ENCODE measurements around the gene FAM204A. TPM values are rescaled to one million over a fixed set of nuclear protein-coding genes. Genes with fewer than 3 reads are reported as not detected.

The FAM204A gene
- total and polyA plus RNA-seq, 2 of the 13 experiments (the other 11 are each of a cell fraction or from before 2014, with no cell fraction given) = 9.2 to 61.0 TPM

DNA sequence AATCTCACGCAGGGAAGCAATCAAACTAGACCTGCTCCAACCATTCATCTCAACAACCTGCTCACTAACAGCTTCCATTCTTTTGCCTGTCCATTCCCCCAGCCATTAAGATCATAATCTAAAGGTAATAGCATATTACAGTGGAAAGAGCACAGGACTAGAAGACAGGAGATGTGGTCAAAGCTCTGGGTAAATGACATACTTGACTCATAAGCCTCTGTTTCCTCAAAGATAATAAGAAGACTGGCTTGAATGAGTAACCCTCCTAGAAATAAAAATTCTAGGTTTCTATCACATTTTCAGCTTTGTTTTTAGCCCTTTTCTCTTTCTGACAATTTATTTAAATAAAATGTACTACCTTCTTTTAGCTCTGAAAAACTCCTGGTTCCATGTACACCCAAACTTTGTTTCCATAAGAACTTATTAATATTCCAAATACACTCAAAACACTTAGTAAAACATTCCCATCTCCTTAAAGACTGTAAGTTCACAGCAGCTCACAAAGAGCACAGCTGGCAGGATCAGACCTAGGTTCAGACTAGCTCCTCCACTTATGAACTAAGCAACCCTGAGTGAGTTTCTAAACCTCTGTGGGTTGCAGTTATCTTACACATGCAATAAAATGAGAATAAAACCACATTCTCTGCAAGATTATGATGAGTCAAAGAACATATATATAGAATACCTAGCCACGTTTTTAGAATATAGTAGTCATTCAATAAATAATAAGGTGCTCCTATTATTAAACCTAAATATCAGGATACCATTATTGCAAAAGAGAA lies 11.6 kb downstream of the FAM204A start:
- TF ChIP-seq, protein P1, sequence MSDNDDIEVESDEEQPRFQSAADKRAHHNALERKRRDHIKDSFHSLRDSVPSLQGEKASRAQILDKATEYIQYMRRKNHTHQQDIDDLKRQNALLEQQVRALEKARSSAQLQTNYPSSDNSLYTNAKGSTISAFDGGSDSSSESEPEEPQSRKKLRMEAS (IDR thresholded peaks at IDR 0.05) = no peak
- no peak for TF ChIP-seq ZNF33A (CRISPR knock-in tag; IDR thresholded peaks at IDR 0.05; ENCODE audit: borderline replicate concordance)
- TF ChIP-seq ZBTB7A (CRISPR knock-in tag; IDR thresholded peaks at IDR 0.05) = no peak
- no peak for TF ChIP-seq MAF1 (CRISPR knock-in tag; IDR thresholded peaks at IDR 0.05; ENCODE audit: borderline replicate concordance)
- TF ChIP-seq KLF6 (CRISPR knock-in tag; IDR thresholded peaks at IDR 0.05) = no peak
- TF ChIP-seq, protein P2, sequence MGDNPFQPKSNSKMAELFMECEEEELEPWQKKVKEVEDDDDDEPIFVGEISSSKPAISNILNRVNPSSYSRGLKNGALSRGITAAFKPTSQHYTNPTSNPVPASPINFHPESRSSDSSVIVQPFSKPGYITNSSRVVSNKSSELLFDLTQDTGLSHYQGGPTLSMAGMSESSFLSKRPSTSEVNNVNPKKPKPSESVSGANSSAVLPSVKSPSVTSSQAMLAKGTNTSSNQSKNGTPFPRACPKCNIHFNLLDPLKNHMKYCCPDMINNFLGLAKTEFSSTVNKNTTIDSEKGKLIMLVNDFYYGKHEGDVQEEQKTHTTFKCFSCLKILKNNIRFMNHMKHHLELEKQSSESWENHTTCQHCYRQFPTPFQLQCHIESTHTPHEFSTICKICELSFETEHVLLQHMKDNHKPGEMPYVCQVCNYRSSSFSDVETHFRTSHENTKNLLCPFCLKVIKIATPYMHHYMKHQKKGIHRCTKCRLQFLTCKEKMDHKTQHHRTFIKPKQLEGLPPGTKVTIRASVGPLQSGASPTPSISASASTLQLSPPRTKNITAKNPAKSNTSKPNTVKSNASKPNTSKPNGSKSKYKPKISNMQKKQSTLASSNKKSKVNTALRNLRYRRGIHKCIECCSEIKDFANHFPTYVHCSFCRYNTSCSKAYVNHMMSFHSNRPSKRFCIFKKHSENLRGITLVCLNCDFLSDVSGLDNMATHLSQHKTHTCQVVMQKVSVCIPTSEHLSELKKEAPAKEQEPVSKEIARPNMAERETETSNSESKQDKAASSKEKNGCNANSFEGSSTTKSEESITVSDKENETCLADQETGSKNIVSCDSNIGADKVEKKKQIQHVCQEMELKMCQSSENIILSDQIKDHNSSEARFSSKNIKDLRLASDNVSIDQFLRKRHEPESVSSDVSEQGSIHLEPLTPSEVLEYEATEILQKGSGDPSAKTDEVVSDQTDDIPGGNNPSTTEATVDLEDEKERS (CRISPR knock-in tag; IDR thresholded peaks at IDR 0.05) = no peak
- TF ChIP-seq MYNN (CRISPR knock-in tag; IDR thresholded peaks at IDR 0.05; ENCODE audit: low read depth) = no peak
- TF ChIP-seq DR1 (CRISPR knock-in tag; IDR thresholded peaks at IDR 0.05) = no peak
- TF ChIP-seq NR2C2 (CRISPR knock-in tag; IDR thresholded peaks at IDR 0.05; ENCODE audit: borderline replicate concordance) = no peak
- TF ChIP-seq MIER3 (CRISPR knock-in tag; IDR thresholded peaks at IDR 0.05; ENCODE audit: borderline replicate concordance) = no peak
- no peak for TF ChIP-seq ZSCAN9 (CRISPR knock-in tag; IDR thresholded peaks at IDR 0.05; ENCODE audit: borderline replicate concordance)
- no peak for TF ChIP-seq SSRP1 (CRISPR knock-in tag; IDR thresholded peaks at IDR 0.05)
- TF ChIP-seq ZNF234 (CRISPR knock-in tag; conservative IDR thresholded peaks at IDR 0.05) = no peak
- no peak for TF ChIP-seq MLXIP (CRISPR knock-in tag; IDR thresholded peaks at IDR 0.05; ENCODE audit: borderline replicate concordance)
- TF ChIP-seq ZEB1 (IDR thresholded peaks at IDR 0.05; ENCODE audit: insufficient replicate concordance, low read depth) = no peak
- no peak for TF ChIP-seq TP53 (CRISPR knock-in tag; conservative IDR thresholded peaks at IDR 0.05)
- no peak for TF ChIP-seq RARA (CRISPR knock-in tag; IDR thresholded peaks at IDR 0.05)
- no peak for TF ChIP-seq TOPORS (CRISPR knock-in tag; IDR thresholded peaks at IDR 0.05)
- Histone ChIP-seq H4K20me1 (ENCODE audit: insufficient read depth, low read length) (no peaks in the 10 kb centered on the region), H3K4me2 (ENCODE audit: low read depth, low read length) (no peak overlapping the region), H3K36me3 (replicated peaks in 1 of 2; ENCODE audit: control insufficient read depth in 1 of 2, insufficient read depth in 2 of 2, low read length in 2 of 2) (peaks cover 11 to 73% of the 10 kb centered on the region in 2 experiments), H3K27ac (ENCODE audit: extremely low read length, insufficient read depth, low read length) (no peak overlapping the region), H3K27me3 (ENCODE audit: control insufficient read depth in 1 of 2, insufficient read depth in 2 of 2, low read length in 2 of 2) (no peaks in the 10 kb centered on the region), H3K4me3 (replicated peaks in 1 of 3; ENCODE audit: insufficient read depth in 1 of 3, low read depth in 2 of 3, low read length in 3 of 3) (no peak overlapping the region), H3K79me2 (ENCODE audit: insufficient read depth, low read length) (no peaks in the 10 kb centered on the region), H3K4me1 (ENCODE audit: insufficient read depth, low read length) (no peaks in the 10 kb centered on the region), H3K9me3 (ENCODE audit: low read length) (no peaks in the 10 kb centered on the region), H2AFZ (ENCODE audit: low read length) (no peak overlapping the region), H3K9ac (ENCODE audit: insufficient read depth, low read depth, low read length) (no peak overlapping the region)
- in situ Hi-C loops (cut with HindIII; ENCODE audit: extremely low pct_ligation_motif_present, low pct_unique_long_range_greater_than_20kb) (no loop called here), intact Hi-C loops (cut with micrococcal nuclease; ENCODE audit: unreplicated experiment) (no loop called here)
- DNase-seq (ENCODE audit: low spot score) (no peak), ATAC-seq (no peak), FAIRE-seq (no peak)
- no TSS peak for BruUV-seq (replicated peaks)
- POLR2A ChIA-PET = no interaction called here
- WGBS (ENCODE audit: low lambda C conversion rate) = 94% methylated on average over 2 of the region's 2 CpGs
- CTCF ChIA-PET (ENCODE audit: low intra/inter-chr PET ratio, low total read pairs) = no interaction called here
